HG03457 (cell line): ENCODE data around the gene NCOA7.

Source experiments
- ATAC-seq: cut with Tn5 transposase; IDR thresholded peaks from one replicate; pipeline ENCODE4 v1.9.1; 2021; ENCODE audit warnings: moderate number of reproducible peaks; ENCODE audit not compliant: unreplicated experiment

NCOA7 gene

DNA sequence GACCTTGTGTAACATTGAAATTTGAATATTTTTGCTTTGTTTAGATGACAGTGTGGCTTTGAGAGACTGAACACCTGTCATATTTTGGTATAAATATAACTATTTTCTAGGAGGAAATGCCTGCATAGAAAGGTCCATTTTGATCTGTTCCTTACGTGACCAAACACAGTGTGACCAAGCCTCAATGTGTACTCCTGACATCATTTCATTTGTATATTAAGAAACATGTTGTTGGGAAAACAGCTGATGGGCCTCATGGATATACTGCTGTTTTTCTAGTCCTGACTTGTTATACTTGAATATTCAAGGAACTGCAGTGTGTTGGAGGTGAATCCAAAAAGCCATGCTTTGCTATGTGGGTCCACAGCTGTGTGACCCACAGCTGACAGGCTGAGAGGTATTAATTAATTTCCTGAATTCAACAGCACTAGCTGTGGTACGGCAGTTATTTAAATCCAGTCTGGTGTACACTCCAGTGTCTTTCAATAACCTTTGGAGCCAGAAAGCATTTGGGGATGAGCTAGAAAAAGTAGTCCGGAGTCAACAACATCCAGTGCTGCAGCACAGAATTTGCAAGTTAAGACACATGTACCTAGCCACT lies 18.9 kb downstream of the NCOA7 start:
- no peak for ATAC-seq

DNA sequence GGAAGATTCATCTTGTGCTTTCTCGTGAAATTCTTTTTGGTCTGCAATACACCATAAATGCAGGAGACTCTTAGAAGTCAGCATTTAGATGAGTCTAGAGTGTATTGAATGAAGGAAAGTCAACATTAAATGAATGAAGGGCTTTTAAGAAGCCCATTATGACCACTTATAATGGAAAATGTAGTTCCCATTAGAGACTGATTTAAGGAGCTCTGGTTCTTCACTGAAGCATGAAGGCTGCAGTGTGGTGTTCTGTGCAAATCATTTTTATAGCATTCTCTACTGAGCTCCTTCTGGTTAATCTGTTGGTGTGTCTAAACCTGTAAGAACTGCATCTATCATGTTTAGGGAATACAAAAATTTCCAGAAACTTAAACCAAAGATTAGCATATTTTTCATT lies 19.7 kb downstream of the NCOA7 start:
- ATAC-seq: no peak

DNA sequence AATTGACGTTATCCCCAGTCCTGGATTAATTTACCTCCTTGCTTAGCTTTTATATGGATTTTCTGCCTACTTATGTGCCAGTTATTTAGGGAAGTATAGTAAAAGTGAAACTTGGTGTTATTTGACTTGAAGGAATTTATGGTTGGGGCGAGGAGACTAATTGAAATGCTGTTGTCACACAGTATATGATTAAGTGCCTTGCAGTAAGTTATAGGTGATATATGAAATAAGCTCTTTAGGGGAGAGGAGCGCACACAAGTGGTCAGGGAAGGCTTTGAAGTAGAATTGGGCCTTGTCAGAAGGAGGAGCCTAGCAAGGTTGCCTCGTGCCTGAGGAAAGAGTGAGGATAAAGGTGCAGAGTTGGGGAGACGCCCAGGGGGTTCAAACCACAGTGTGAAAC lies 20.5 kb downstream of the NCOA7 start:
- ATAC-seq: no peak

DNA sequence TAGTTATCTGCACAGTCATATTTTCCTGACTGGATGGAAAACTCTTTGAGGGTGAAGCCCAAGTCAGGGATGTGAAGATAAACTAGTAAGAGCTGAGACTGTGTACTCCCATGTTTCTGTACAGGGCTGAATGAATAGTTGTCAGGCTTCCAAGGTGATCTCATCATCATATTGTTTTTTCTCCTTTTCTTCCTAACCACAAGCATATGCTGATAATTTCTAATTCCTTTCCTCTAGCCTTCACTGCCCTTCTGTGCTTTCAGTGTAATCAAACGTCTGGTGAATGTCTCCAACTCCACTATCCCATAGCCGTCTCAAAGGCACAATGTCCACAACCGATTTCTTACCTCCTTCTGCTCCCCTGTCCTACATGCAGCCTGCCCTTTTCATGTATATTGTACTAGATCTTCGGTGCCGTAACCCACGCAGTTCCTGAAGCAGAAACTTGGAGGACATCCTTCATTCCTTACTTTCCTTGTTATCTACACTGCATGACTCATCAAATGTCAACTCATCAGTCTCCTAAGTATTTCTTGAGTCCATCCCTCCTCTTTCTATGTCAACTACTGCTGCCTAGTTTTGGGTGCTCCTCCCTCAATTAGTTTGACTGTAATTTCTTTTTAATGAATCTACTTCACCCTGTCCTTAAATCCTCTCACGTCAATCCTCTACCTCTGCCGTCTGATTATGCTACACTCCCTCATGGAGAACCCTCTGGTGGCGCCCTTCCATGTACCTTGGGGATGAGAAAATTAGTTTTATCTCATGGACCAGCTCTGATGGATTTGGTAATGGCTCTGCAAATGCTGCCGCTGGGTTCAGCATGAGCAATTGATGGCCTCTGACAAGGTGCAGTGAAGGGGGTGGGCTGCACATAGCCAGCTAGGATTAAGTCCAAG lies 21.9 kb downstream of the NCOA7 start:
- no peak for ATAC-seq

DNA sequence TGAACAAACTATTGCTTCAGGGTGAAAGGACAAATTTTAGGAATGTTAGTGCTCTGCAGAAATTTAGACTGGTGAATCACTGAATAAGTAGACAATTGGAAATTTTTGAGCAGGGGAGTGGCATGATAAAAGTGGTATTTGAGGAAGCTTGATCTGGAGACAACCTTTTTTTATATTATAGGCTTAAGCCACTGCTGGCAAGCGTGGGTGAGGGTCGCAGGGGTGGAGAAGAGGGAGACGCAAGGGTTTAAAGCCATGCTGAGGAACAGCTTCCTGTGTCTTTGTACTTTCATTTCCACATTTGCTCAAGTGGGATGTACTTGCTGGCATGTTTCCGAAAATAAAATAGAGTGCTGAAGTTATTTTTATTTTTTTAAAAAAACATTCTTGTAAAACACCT lies 23.7 kb downstream of the NCOA7 start:
- ATAC-seq: no peak

DNA sequence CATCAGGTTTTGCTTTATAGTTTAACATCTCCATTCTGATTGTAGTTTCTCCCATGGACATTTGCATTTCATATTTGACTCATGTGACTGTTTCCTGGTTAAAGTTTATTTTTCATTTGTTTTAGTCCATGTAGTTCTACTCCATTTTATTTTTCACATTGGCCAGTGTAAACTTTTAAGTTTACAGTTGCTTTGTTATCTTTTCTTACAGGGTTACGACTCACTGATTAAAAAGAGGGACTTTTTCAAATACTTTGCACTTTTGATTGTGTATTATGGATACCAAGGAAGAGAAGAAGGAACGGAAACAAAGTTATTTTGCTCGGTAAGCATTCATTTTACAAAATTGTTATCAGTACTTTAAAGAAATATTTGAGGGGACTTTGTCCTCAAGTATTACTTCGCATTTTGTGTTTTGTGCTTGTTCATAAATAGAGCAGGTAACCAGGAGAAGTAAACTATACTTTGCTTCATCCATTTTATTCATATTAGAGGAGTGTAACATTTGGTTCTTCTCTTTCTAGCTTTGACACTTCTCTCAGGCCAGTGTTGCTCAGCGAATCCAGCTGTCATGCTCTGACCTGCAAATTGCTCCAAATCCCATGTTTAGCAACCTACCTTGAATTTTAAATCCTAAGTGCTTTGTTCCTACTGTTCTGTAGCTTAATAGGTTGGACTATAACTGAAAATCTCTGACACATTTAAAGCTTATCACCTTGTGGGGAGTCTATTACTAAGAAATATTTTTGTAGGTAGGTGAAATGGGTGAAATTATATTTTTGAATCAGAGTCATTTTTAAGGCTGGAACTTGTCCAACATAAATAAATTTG lies 24.5 kb downstream of the NCOA7 start:
- ATAC-seq: no peak

DNA sequence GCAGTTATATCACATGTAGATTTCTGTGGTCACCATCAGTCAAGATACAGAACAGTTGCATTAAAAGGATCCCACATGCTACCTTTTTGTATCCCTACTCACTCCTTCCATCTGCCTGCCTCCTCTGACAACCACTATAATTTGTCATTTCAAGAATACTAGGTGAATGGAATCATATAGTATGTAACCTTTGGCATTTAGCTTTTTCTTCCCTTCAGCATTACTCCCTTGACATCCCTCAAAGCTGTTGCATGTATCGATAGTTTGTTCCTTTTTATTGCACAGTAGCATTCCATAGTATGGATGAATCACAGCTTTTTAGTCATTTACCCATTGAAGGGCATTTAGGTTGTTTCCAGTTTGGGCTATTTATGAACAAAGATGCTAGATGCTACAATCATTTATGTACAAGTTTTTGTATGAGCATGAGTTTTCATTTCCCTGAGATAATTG lies 26.1 kb downstream of the NCOA7 start:
- no peak for ATAC-seq

DNA sequence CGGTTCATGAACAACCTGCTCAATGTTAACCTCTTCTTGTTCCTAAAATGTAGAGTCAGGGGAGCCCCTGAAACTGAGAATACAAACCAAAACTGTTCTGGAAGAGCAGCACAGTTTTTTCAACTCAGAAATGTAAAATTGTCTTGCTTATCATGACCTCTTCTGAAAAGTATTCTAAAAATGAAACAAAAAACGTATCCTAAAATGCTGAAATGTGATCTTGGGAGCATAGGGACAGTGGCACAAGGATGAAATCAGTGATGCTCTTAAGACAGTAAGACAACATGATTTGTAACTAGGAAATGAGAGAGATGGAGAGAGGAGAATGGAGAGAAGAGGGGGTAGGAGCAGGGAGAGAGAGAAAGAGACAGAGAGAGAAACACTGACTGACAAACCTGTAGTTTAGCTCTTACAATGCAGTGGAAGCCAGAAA lies 27.5 kb downstream of the NCOA7 start:
- peak; percentile 33 for ATAC-seq

DNA sequence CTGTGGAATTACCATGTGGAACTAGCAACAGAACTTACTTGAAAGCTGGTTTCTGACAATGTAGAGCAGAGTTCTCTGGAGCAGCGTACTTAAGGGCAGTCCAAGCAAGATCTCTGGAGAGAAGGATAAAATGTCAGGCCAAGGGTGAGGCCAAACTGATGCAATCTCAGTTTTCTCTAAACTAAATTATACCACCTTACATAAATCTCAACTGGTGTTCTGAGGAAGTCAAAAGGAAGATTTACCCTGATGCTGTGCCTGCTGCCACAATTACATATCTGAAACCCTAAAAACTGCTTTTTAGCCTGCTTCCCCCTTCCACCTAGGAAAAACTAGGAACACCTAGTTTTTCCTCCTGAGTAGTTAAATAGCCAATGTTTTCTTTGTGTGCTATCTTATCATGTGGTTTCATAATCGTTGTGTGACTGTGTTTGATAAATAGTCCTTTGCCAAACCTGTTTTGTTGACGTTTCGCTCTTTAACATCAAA lies 28.1 kb downstream of the NCOA7 start:
- no peak for ATAC-seq

DNA sequence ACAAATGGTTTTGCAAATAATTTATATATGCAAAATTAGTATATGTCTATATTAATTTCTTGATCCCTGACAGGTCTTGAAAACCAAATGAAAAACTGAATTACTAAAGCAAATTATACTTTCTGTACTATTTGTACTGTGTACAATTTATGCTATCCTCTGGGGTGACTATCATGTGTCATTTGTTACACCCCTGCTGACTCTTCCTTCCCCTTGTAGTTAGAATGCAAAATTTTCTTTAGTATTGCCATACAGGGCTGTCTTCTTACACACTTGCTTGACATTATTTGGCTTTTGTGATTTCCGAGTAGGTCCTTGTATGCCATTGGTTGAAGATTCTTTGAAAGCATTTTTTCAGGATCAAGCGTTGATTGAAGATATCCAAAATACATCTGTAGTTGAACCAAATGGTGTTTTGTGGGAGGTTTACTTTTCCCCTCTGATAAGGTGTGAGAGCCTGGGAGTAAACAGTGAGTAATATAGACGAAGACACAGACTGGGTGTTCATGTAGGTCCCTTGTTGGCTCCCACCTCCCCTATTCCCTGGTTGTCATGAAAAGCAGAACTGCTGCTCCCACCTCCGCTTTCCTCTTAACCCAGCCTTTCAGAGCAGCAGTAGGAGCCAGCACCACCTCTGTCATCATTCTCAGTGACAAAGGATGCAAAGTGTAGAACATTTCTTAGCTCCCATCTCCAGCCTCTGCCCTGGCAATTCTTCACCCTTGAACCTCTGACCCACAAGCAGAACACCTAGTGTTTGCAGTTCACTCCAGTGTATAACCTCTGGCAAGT lies 29.0 kb downstream of the NCOA7 start:
- ATAC-seq: no peak

DNA sequence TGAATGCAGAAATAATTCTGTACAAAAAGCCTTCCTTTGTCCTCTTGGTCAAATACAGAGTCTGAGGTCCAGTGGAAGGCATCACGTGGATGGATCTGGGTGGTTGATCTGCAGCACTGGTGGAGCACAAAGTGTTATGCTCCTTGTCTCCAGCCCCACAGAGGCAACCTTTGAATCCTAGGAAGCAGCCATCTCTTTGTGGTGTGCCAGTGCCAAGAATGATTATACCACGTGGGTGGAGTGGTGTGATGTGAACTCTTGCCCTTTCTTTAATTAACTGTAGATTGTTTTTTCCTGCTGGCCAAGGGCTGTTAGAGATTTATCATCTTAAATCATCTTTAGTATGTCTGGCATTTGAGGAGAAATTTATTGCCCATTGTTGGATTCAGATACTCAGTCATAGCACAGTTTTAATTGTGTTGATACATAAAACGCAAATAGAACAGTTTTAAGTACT lies 31.1 kb downstream of the NCOA7 start:
- ATAC-seq: no peak

DNA sequence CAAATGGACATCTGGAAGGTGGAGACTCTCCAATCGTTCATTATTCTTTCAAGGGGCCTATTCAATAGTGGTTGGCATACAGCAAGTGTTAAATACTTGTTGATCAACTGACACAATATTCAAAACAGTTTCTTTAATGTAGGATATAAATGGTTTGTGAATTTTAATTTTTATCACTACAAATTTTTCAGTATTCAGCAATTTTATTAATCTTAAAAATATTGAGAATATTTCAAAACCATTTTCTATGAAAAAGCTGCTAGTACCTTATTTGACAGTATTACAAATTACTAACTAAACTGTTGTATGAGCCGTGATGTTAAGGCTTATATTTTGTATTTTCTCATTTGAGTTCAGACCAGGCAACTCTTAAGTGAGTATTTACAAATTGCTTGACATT lies 32.4 kb downstream of the NCOA7 start:
- ATAC-seq: no peak

DNA sequence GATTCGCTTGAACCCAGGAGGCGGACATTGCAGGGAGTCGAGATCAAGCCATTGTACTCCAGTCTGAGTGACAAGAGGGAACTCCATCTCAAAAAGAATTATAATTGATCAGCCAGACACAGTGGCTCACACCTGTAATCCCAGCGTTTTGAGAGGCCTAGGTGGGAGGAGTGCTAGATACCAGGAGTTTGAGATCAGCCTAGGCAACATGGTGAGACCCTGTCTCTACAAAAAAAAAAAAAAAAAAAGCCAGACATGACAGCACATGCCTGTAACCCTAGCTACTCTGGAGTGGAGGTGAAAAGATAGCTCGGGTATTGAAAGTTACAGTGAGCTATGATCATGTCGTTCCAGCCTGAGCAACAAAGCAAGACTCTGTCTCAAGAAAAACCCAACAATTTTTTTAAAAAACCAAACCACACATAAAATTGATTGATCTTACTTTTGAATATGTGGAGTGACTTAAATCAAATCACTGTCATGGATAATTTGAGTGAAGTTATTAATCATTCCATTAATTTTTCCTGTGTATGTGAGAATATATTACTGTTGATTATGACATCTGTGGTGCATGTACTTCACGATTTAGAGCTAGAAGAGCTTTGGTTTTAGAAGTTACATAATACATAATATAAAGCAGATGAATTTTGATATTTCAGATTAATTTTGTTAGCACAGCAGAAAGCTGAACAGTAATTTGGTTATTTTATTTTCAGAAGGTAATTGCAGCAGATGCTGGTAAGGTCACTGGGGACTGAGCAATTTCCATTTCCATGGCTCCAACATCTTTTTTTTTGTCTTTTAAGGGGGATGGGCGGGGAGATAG lies 34.4 kb downstream of the NCOA7 start:
- no peak for ATAC-seq

DNA sequence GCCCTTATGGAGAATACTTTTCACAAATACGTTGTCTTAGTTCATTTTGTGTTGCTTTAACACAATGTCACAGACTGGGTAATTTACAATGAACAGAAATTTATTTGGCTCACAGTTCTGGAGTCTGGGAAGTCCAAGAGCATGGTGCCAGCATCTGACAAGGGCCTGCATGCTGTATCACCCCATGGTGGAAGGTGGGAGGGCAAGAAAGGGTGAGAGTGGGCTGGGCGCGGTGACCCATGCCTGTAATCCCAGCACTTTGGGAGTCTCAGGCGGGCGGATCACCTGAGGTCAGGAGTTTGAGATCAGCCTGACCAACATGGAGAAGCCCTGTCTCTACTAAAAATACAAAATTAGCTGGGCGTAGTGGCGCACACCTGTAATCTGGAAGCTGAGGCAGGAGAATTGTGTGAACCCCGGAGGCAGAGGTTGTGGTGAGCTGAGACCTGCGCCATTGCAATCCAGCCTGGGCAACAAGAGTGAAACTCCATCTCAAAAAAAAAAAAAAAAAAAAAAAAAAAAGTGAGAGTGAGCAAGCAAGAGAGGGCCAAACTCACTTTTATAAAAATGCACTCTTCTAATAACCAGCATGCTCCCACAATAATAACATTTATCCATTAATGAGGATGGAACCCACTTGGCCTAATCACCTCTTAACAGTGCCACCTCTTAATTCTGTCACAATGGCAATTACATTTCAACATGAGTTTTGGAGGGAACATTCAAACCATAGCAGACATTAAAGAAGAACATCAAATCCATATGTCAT lies 36.1 kb downstream of the NCOA7 start:
- no peak for ATAC-seq

DNA sequence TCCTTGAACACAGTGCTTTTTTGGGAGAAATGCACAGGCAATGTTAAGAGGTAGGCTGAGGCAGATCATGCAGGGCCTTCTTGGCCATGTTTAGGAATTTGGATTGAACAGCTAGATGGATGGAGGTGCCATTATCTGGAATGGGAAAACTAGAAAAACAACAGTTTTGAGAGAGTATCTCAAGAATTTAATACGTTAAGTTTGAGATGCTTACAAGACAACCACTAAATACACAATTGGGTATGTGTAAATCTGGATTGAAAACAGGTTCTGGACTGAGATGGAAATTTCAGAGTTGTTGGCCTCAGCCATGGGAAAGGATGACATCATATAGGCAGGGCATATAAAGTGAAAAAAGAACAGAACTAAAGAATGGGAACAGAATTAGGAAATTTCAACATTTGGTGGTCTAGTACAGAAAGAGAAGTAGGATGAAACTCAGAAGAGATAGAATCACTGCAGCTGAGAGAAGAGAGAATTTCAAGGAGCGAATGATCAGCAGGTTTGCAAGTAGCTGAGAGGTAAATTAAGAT lies 37.1 kb downstream of the NCOA7 start:
- ATAC-seq: no peak

DNA sequence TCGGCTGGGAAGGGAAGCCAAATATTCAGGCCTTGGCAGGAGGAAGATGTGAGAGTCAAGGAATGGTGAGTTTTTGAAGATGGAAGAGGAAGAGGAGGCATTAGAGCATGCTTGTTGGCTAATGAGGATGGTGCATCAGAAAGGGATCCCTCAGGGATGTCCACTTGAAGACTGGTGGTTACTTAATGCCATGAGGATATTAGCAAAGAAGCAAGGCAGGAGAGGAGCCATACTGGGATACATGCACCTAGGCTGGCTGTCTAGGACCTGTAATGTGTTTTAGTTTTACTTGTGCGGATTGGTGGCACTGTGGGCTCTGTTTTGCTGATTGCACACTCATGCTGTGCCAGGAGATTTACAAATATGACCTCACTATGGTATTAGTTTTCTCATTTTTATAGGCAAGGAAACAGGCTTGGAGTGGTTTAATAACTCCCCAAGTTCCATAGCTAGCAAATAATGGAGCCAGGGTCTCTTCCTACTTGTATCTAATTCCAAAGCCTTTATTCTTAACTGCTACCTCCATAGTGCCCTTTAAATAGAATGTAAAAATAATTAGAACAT lies 37.8 kb downstream of the NCOA7 start:
- ATAC-seq: no peak

DNA sequence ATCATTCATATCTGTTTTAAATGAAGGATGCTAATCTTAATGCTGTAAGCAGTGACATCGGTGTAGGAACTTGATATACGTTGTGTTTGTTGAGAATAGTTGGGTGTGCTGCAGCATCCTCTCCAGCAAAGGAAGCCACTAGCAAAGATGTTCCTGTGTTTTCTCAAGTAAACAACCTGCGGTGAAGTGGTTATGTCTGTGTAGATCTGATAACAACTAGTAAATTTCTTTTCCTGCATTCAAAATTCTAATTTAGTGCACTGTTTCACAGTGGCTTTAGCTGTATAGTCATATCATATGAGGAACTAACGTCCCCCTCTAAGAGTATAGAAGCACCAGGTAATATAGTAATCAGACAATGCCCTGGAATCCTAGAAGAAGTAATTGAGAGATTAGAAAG lies 38.7 kb downstream of the NCOA7 start:
- no peak for ATAC-seq

DNA sequence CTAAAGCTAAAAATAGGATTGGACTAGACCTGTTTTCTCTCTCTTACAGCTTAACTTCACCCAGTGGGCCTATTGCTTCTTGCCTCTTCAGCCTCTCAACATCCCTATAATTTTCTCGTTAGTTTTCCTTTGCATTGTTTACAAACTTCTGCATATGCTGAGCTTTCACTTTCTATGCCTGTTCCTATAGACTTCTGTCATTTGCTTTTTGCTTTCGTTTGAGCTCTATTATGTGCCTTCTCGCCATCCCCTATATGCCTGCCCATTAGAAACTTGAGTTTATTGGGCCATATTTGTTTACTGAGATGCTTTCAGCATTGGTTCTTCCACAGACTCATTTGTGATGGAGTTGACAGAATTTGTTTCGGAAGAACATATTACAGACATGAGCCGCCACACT lies 40.9 kb downstream of the NCOA7 start:
- no peak for ATAC-seq
